Measurements from ENCODE around the gene CCM2.
"Not testable (repeated sequence)": the region's sequence is repeated elsewhere in the genome, so short reads cannot be mapped to it uniquely, and the experiment has no call there.

CCM2 gene

GRCh38 chr7:45105588-45106188 lies 105.7 kb downstream of the CCM2 start:
- DNase-seq = no peak

GRCh38 chr7:45106820-45107219 lies 106.8 kb downstream of the CCM2 start:
- DNase-seq = no peak

- DNase-seq = no peak
Measured at GRCh38 chr7:45107356-45107755, 107.4 kb downstream of the CCM2 start.

DNA sequence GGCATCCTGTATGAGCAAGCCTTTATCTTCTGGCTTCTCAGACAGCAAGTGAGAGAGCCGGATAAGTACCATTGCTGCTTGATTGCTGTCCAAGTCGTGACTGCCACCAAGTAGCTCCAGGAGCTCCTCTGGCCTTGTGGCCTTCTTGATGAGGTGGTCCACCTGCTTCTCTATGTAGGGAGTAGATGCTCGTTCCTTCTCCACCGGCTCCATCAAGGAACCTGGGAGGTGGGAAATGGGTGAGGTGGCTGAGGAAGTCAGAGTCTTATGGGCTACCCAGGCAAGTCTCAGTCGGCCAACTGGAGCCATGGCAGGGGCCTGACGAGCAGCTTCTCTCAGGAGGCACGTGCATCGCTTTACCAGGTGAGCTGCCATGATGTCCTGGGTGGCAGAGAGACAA lies 108.9 kb downstream of the CCM2 start:
- DNase-seq = no peak

DNA sequence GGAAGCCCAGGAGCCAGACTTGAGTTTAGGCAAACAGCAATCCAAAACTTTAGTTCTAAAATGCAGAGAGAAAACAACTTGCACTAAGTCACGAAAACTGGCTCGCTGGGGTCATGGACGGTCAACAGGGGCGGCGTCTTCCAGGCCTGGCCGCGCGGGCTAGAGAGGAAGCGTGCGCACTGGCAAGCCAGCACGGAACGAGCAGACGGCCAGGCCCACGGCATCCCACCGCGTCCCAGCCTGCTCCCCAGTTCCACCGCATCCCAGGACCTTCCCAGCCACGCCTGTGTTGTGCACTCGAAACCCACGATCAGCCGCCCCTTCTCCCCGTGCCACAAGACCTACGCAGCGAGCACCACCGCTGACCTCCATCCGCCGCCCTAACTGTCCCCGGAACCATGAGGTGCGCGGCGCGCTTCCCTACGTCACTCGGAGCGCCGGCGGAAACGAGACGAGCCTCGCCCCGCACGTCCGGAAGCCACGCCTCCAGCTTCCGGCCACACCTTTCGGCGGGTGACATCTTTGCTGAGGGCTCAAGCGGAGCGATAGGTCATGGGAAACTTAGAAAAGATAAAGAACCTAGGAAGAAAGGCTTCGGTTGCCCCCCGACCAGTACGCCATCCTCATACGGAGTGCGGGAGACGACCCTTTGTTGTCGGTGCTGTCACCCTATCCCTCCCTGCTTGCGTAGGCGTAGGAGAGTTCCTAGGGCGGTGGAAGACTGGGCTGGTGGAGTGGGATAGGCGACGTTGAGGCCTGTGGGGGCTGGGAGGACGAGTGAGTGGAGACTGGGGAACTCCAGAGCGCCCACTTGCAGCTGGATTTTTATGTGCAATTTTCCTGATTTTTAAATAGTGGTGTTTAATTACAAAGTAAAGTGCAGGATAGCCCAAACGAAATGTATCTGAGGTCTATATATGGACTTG lies 111.6 kb downstream of the CCM2 start, which contains the start of gene TBRG4:
TSS of gene TBRG4 (minus strand) at position 400 of the 926 bp plus-strand sequence. CDS start 2,460 bp downstream, outside the sequence.
- peak; percentile 95 for DNase-seq

DNA sequence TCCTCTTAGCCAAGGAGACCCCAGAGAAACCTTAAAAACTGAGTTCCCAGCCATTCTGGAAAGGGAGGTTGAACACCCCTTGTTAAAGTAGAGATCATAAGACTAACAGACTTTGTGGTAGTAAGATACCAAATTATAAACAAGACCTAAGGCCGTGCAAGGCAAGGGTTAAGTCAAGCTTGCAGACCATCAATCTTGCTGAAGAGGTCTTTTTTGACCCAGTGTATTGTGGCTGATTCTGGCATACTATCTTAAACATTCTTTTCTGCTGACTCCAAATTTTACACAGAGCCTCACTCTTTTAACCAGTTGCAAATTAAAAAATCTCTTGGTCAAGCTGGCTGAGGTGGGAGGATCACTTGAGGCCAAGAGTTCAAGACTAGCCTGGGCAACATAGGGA lies 112.6 kb downstream of the CCM2 start:
- DNase-seq = no peak

- not testable (repeated sequence) for DNase-seq
Measured at GRCh38 chr7:45114257-45114656, 114.3 kb downstream of the CCM2 start.

GRCh38 chr7:45114926-45115325 lies 114.9 kb downstream of the CCM2 start:
- no peak for DNase-seq

GRCh38 chr7:45116048-45116447 lies 116.0 kb downstream of the CCM2 start:
- no peak for DNase-seq

- DNase-seq = no peak
Measured at GRCh38 chr7:45117582-45117981, 117.6 kb downstream of the CCM2 start.

DNA sequence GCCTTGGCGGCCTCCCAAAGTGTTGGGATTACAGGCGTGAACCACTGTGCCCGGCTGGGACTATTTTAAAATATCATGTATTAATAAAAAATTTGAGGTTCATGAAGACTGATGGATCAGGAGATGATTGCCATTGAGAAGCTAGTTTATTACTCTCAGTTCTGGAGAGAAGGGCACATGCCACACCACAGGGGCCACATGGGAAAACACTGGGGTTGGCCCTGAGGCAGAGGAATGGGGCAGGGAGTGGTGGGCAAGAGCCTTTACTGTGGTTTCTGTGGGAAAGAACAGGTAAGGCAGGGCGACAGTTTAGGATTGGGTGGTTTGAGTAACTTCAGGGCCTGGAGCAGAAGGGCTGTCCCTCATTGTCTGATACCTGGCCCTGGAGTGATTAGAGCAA lies 118.3 kb downstream of the CCM2 start:
- DNase-seq = no peak

GRCh38 chr7:45118889-45119331 lies 118.9 kb downstream of the CCM2 start:
- DNase-seq = no peak

DNA sequence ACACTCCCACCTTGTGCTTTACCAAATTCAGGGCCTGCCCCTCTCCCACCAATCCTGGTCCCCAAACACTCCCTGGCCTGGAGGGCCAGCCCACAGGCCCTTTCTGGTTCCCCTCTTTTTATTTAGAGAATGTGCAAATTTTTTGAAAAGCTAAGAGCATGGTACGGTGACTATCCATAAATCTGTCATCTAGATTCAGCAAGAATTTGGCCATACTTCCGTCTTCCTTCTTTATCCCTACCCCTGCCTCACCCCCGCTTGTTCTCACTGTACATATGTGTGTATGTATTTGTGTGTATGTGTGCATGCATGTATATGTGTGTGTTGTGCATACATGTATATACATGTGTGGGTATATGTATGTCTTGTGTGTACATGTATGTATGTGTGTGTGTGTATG lies 119.5 kb downstream of the CCM2 start:
- no peak for DNase-seq

GRCh38 chr7:45122975-45123860 lies 123.2 kb downstream of the CCM2 start:
- no peak for DNase-seq

DNA sequence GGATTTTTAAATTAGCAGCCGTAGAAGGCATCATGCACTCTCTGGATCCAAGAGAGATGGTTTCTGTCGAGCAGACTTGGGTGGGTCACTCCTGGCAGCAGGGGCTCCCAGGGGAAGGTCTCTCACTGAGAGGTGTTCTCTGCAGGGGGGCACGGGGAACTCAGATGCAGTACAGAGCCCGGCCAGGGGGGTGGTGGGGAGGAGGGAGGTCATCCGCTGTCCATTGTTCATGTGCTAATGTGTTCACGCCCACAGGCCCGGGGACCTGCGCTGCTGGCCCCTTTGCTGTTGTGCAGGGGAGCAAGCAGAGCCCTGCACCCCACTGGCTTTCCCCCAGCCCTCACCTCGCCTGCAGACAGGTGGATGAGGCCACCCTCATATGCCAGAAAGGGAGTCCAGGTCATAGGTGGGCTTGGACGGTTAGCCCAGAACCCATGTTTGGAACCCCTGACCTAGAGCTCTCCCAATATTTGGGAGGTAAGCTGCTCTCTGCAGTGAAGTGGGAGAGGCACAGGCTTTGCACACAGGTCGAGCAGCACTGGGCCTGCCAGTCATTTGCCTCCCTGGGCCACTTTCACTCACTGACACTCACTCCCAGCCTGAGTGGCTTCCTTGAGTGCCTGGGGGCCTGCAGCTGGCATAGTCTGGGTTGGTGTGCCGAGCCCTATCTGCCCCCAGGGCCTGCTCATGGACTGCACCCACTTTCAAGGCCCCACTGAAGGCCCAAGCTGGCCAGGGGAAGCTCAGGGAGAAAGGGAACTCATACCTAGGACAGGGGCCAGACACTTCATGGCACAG lies 124.1 kb downstream of the CCM2 start:
- no peak for DNase-seq

DNA sequence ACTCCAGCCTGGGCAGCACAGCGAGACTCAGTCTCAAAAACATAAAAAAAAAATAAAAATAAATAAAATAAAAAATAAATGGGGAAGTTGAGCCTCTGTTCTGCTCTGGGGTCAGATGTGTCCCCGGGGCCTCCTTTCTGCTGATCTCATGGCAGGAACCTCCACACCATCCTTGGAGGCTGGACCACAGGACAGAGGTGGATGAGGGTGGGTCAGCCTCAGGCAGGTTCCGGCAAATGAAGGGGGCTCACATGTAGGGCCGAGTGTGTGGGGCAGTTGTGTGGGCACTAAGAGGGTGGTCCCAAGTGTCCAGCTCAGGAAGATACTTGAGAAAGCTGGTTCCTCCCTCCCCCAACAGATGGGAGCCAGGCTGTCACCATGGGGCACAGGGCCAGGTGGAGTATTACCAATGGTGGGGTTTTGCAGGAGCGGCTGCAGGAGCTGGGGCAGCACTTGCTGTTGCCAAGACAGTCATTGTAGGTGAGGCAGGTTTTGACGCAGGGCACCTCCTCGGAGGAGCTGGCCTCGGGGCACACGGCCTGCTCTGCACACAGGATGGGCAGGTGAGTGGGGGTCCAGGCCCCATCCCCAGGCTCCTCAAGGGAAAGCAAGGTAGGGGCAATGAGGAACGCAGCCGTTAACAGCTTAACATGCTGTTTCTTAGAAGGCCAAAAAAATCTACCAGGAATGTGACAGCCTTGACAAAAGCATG lies 125.3 kb downstream of the CCM2 start:
- DNase-seq = no peak
